PC-9 (cell line): Measurements from ENCODE around the gene DGKZ. TPM values are rescaled to one million over a fixed set of nuclear protein-coding genes. Genes with fewer than 3 reads are reported as not detected.

Source experiments
- BruUV-seq: library from RNA; stranded (reverse); fragments of 400-500 nt; replicated peaks from 2 replicates; lab custom pipeline; 2021; lab: Mats Ljungman, UMichigan
- CTCF ChIA-PET: fragments of 300-600 bp; sonication (Branson Sonifier 250); formaldehyde crosslinking; loops from one replicate; lab custom pipeline; 2022; ENCODE audit warnings: antibody characterized with exemption; lab: Charles Lee
- POLR2A ChIA-PET: fragments of 300-600 bp; sonication (Branson Sonifier 250); formaldehyde crosslinking; loops from one replicate; lab custom pipeline; 2022; ENCODE audit warnings: antibody characterized with exemption; ENCODE audit not compliant: unreplicated experiment; lab: Charles Lee
- DNase-seq, 2 experiments: peaks; one replicate each; pipeline versions ENCODE4 v3.0.0 to v3.0.0-alpha.2; 2015 to 2022; ENCODE audit warnings: mixed read lengths in 1 of 2
- H2AFZ ChIP-seq: fragments of 200-600 bp; sonication (generic); 2 replicates; pipeline ENCODE4 v1.8.1; 2017; ENCODE audit warnings: antibody characterized with exemption
- H3F3A ChIP-seq: fragments of 200-600 bp; sonication (generic); 2 replicates; pipeline ENCODE4 v1.8.1; 2017; ENCODE audit warnings: antibody characterized with exemption, mild to moderate bottlenecking, low read depth; ENCODE audit not compliant: insufficient read depth
- H3K27ac ChIP-seq: fragments of 200-600 bp; sonication (generic); 2 replicates; pipeline ENCODE4 v1.6.1; 2016; ENCODE audit warnings: mixed run types
- H3K27me3 ChIP-seq: fragments of 200-600 bp; sonication (generic); 2 replicates; pipeline ENCODE4 v1.6.1; 2016; ENCODE audit warnings: low read depth, mixed run types; ENCODE audit not compliant: insufficient read depth
- H3K36me3 ChIP-seq: fragments of 200-600 bp; sonication (generic); 2 replicates; pipeline ENCODE4 v1.6.1; 2016; ENCODE audit warnings: low read depth, mixed run types
- H3K4me1 ChIP-seq: fragments of 200-600 bp; sonication (generic); replicated peaks from 2 replicates; pipeline ENCODE4 v1.6.1; 2016; ENCODE audit warnings: mixed run types; ENCODE audit not compliant: insufficient read depth
- H3K4me2 ChIP-seq: fragments of 200-600 bp; sonication (generic); 2 replicates; pipeline ENCODE4 v1.6.1; 2017; ENCODE audit warnings: mixed run types
- H3K4me3 ChIP-seq: fragments of 200-600 bp; sonication (generic); 2 replicates; pipeline ENCODE4 v1.6.1; 2016; ENCODE audit warnings: mixed run types
- H3K79me2 ChIP-seq: fragments of 200-600 bp; sonication (generic); 2 replicates; pipeline ENCODE4 v1.6.1; 2017; ENCODE audit warnings: low read depth, mixed run types
- H3K9me2 ChIP-seq: fragments of 200-600 bp; sonication (generic); 2 replicates; pipeline ENCODE4 v1.8.1; 2017; ENCODE audit warnings: mild to moderate bottlenecking; ENCODE audit not compliant: insufficient read depth
- H3K9me3 ChIP-seq: fragments of 200-600 bp; sonication (generic); 2 replicates; pipeline ENCODE4 v1.8.1; 2016; ENCODE audit warnings: low read depth; ENCODE audit not compliant: insufficient read depth
- H4K20me1 ChIP-seq: fragments of 200-600 bp; sonication (generic); 2 replicates; pipeline ENCODE4 v1.8.1; 2017; ENCODE audit not compliant: insufficient read depth
- CTCF ChIP-seq: fragments of 200-600 bp; sonication (generic); conservative IDR thresholded peaks from 2 replicates; pipeline ENCODE4 v1.6.1; 2017; ENCODE audit warnings: mixed run types, antibody characterized with exemption, mild to moderate bottlenecking, moderate library complexity
- EZH2 ChIP-seq: fragments of 200-600 bp; sonication (generic); IDR thresholded peaks from 2 replicates; pipeline ENCODE4 v1.8.0; 2017; ENCODE audit warnings: antibody characterized with exemption, low read depth
- intact Hi-C: fragments of 100-400 bp; cut with micrococcal nuclease; formaldehyde crosslinking; loops from one replicate; pipeline ENCODE4 v1.10.0; 2022; ENCODE audit not compliant: unreplicated experiment
- total RNA-seq: library from RNA; stranded (reverse); gene quantifications from 2 replicates; pipeline ENCODE4 v1.2.3, GENCODE V29; 2021

Gene DGKZ
- total RNA-seq, 1 experiment from 2014 or later: 49.3 TPM

GRCh38 chr11:46343520-46343919 is 3.7 kb upstream of the DGKZ start:
- H3K36me3 ChIP-seq: no peaks in the 10 kb centered on the region
- ChIA-PET CTCF (interaction anchor here (0.7 kb wide), 1 partner anchor 146 kb away, joined by 3 read pairs; no protein-coding TSS in a partner anchor), POLR2A (interaction anchor here (0.6 to 0.7 kb wide), 2 partner anchors 9 to 590 kb away, joined by 3 to 5 read pairs; no protein-coding TSS in a partner anchor)
- no peak overlapping the region for H2AFZ ChIP-seq
- H3K9me2 ChIP-seq: no peaks in the 10 kb centered on the region
- no TSS peak for BruUV-seq
- TF ChIP-seq CTCF (no peak), EZH2 (no peak)
- peaks cover 1% of the 10 kb centered on the region; the same call in 1 of the 2 replicates for H4K20me1 ChIP-seq
- DNase-seq: no peak
- H3K27ac ChIP-seq: no peak overlapping the region
- intact Hi-C loops: loop anchor here (10.0 kb wide), 1 partner anchor 219 kb away; the partner anchor contains the start of gene PHF21A
- no peaks in the 10 kb centered on the region for H3K27me3 ChIP-seq
- no peaks in the 10 kb centered on the region for H3K9me3 ChIP-seq
- H3K4me3 ChIP-seq: no peak overlapping the region
- H3K4me1 ChIP-seq: peaks cover 46% of the 10 kb centered on the region
- H3F3A ChIP-seq: peaks cover 17% of the 10 kb centered on the region
- peaks cover 9% of the 10 kb centered on the region for H3K79me2 ChIP-seq
- H3K4me2 ChIP-seq: no peak overlapping the region

GRCh38 chr11:46345131-46345597 is 2.1 kb upstream of the DGKZ start:
- H3K27ac ChIP-seq: no peak overlapping the region
- no peak overlapping the region for H3K4me2 ChIP-seq
- TF ChIP-seq EZH2: no peak
- H4K20me1 ChIP-seq: peaks cover 8% of the 10 kb centered on the region; the same call in 1 of the 2 replicates
- POLR2A ChIA-PET: interaction anchor here (0.6 kb wide), 1 partner anchor 11 kb away, joined by 29 read pairs; no protein-coding TSS in a partner anchor
- H3K36me3 ChIP-seq: no peaks in the 10 kb centered on the region
- peaks cover under 1% of the 10 kb centered on the region; the same call in 1 of the 2 replicates for H3F3A ChIP-seq
- peaks cover 42% of the 10 kb centered on the region for H3K4me1 ChIP-seq
- peaks cover 26% of the 10 kb centered on the region for H3K79me2 ChIP-seq
- H3K27me3 ChIP-seq: no peaks in the 10 kb centered on the region
- H3K4me3 ChIP-seq: no peak overlapping the region
- intact Hi-C loops: loop anchor here (10.0 kb wide), 1 partner anchor 220 kb away; the partner anchor contains the start of gene PHF21A
- no peak for DNase-seq
- no TSS peak for BruUV-seq
- no peak overlapping the region for H2AFZ ChIP-seq
- H3K9me2 ChIP-seq: no peaks in the 10 kb centered on the region
- H3K9me3 ChIP-seq: no peaks in the 10 kb centered on the region
- CTCF ChIA-PET: interaction anchor here (0.6 to 0.8 kb wide), 3 partner anchors 9 to 67 kb away, joined by 3 to 6 read pairs (median 3); no protein-coding TSS in a partner anchor

- no peaks in the 10 kb centered on the region for H3K27me3 ChIP-seq
- H3K4me2 ChIP-seq: no peak overlapping the region
- H2AFZ ChIP-seq: no peak overlapping the region
- peaks cover 31% of the 10 kb centered on the region for H3K79me2 ChIP-seq
- peaks cover 8% of the 10 kb centered on the region; the same call in 1 of the 2 replicates for H4K20me1 ChIP-seq
- BruUV-seq: no TSS peak
- intact Hi-C loops: loop anchor here (10.0 kb wide), 1 partner anchor 221 kb away; the partner anchor contains the start of gene PHF21A
- peaks cover 36% of the 10 kb centered on the region for H3K4me1 ChIP-seq
- no peak for TF ChIP-seq EZH2
- H3K27ac ChIP-seq: no peak overlapping the region
- H3K4me3 ChIP-seq: no peak overlapping the region
- ChIA-PET CTCF (interaction anchor here (0.6 to 0.8 kb wide), 3 partner anchors 8 to 68 kb away, joined by 3 to 6 read pairs (median 3); no protein-coding TSS in a partner anchor), POLR2A (no interaction called here)
- H3K9me3 ChIP-seq: no peaks in the 10 kb centered on the region
- H3F3A ChIP-seq: no peaks in the 10 kb centered on the region; the same call in 1 of the 2 replicates
- no peaks in the 10 kb centered on the region for H3K36me3 ChIP-seq
- DNase-seq: no peak
- H3K9me2 ChIP-seq: no peaks in the 10 kb centered on the region
Measured at GRCh38 chr11:46345881-46346484, 1.3 kb upstream of the DGKZ start.
